Body of pancreas (tissue), 4 donors: Measurements from ENCODE around the gene FHL2. TPM values are rescaled to one million over a fixed set of nuclear protein-coding genes. Genes with fewer than 3 reads are reported as not detected.
A peak's percentile ranks its signal among the peaks of the same experiment; 100 is the strongest.

Experiments used
- ATAC-seq: fragments of 150-250 bp; one replicate; pipeline ENCODE4 v1.9.1; 2016
- DNase-seq, 4 donors: peaks; one replicate each; pipeline ENCODE4 v3.0.0-alpha.2; 2019
- H3K27ac ChIP-seq, 4 donors: fragments of 200-600 bp; sonication (generic); 1 replicate in 3 of 4; 2 replicates in 1 of 4; pipeline versions ENCODE4 v1.5.1 to v1.6.1; 2016 to 2019; ENCODE audit warnings: mild to moderate bottlenecking in 1 of 4, mixed read lengths in 1 of 4, moderate library complexity in 1 of 4
- H3K27me3 ChIP-seq, 2 donors: fragments of 200-600 bp; sonication (generic); one replicate each; pipeline ENCODE4 v1.6.0; 2016; ENCODE audit warnings: mild to moderate bottlenecking in 1 of 2
- H3K36me3 ChIP-seq, 2 donors: fragments of 200-600 bp; sonication (generic); replicated peaks in 1 of 2; 2 replicates each; pipeline ENCODE4 v1.5.1; 2016; ENCODE audit warnings: low read depth in 2 of 2; ENCODE audit not compliant: insufficient read depth in 1 of 2
- H3K4me1 ChIP-seq: fragments of 200-600 bp; sonication (generic); one replicate; pipeline ENCODE4 v1.6.0; 2016
- H3K4me3 ChIP-seq, 2 donors: fragments of 200-600 bp; sonication (generic); 1 replicate in 1 of 2; 2 replicates in 1 of 2; pipeline ENCODE4 v1.5.1; 2016 to 2019
- H3K9me3 ChIP-seq, 3 donors: fragments of 200-600 bp; sonication (generic); 1 replicate in 2 of 3; 2 replicates in 1 of 3; pipeline ENCODE4 v1.5.1; 2016
- POLR2A ChIP-seq, 3 donors: fragments of 450-650 bp; IDR thresholded peaks; one replicate each; pipeline ENCODE4 v1.6.1; 2016; ENCODE audit warnings: antibody characterized with exemption in 3 of 3, mild to moderate bottlenecking in 2 of 3
- WGBS, 2 donors: methylation state at CpG; one replicate each; pipeline ENCODE4 v1.1.5; 2017; 5-methylcytosine and 5-hydroxymethylcytosine counted together
- intact Hi-C: fragments of 100-400 bp; cut with DNase I; formaldehyde crosslinking; loops from one replicate; pipeline ENCODE4 v1.15.1; 2023
- total RNA-seq, 2 donors: library from RNA; depleted of rRNA; stranded (reverse); fragments of >200 nt; gene quantifications; one replicate each; pipeline ENCODE4 v1.1.0, GENCODE V29; 2016
- TF ChIP-seq, protein P1 (sequence below), 7 experiments: fragments of 450-650 bp in 4 of 7; fragments of 200-600 bp in 3 of 7; sonication (generic) in 3 of 7; IDR thresholded peaks; one replicate each; pipeline ENCODE4 v1.5.1; 2016 to 2019; ENCODE audit warnings: antibody characterized with exemption in 7 of 7

The FHL2 gene
- total RNA-seq, 2 donors from 2014 or later = 3.6 to 21.8 TPM

GRCh38 chr2:105431367-105432043, 32.7 kb upstream of the FHL2 start:
- Histone ChIP-seq H3K27ac (no peak overlapping the region), H3K27me3 (no peaks in the 10 kb centered on the region), H3K36me3 (no peaks in the 10 kb centered on the region), H3K4me1 (no peaks in the 10 kb centered on the region), H3K4me3 (no peak overlapping the region), H3K9me3 (no peaks in the 10 kb centered on the region)
- DNase-seq (peak in 1 of 4 donors; percentile 10), ATAC-seq (no peak)
- WGBS, 2 donors = 60 to 63% methylated on average over 4 of the region's 4 CpGs
- TF ChIP-seq, protein P1, sequence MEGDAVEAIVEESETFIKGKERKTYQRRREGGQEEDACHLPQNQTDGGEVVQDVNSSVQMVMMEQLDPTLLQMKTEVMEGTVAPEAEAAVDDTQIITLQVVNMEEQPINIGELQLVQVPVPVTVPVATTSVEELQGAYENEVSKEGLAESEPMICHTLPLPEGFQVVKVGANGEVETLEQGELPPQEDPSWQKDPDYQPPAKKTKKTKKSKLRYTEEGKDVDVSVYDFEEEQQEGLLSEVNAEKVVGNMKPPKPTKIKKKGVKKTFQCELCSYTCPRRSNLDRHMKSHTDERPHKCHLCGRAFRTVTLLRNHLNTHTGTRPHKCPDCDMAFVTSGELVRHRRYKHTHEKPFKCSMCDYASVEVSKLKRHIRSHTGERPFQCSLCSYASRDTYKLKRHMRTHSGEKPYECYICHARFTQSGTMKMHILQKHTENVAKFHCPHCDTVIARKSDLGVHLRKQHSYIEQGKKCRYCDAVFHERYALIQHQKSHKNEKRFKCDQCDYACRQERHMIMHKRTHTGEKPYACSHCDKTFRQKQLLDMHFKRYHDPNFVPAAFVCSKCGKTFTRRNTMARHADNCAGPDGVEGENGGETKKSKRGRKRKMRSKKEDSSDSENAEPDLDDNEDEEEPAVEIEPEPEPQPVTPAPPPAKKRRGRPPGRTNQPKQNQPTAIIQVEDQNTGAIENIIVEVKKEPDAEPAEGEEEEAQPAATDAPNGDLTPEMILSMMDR (IDR thresholded peaks at IDR 0.05) = no peak
- TF ChIP-seq POLR2A (IDR thresholded peaks at IDR 0.05) = no peak
- intact Hi-C loops = no loop called here

DNA sequence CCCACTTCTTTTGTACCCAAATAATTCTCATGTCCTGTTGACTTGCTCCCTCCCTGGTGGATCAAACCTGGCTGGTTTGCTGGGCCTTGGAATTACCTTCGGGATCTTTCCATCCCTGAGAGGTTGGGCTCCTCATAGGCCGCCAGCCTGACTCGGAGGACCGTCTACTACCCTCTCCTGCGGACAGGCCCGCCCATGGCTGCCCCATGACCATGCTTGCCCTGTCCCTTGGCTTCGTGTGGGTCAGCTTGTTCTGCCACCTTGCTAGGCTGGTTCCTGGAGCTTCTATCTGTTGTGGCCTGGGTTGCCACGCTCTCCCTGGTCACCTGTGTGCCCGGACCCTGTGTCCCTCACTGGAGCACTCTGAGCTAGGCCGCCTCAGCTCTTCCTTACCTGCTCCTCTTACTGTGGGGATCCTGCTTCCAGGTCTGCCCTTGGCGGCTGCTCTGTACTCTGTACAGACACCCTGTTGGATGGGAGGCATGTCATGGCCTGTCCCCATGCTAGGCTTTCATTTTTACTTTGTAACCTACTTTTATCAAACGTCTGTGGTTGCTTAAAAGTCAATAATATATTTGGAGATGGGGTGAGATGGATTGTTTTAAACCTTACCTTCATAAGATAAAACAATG, 29.7 kb upstream of the FHL2 start:
- DNase-seq (no peak), ATAC-seq (no peak)
- H3K27me3 ChIP-seq = no peaks in the 10 kb centered on the region
- no peak overlapping the region for H3K27ac ChIP-seq
- TF ChIP-seq, protein P1 (IDR thresholded peaks at IDR 0.05) = no peak
- TF ChIP-seq POLR2A (IDR thresholded peaks at IDR 0.05) = no peak
- H3K4me1 ChIP-seq = no peaks in the 10 kb centered on the region
- intact Hi-C loops = no loop called here
- no peak overlapping the region for H3K4me3 ChIP-seq
- WGBS, 2 donors = 73 to 76% methylated on average over 12 of the region's 12 CpGs
- H3K36me3 ChIP-seq = no peaks in the 10 kb centered on the region
- no peaks in the 10 kb centered on the region for H3K9me3 ChIP-seq

DNA sequence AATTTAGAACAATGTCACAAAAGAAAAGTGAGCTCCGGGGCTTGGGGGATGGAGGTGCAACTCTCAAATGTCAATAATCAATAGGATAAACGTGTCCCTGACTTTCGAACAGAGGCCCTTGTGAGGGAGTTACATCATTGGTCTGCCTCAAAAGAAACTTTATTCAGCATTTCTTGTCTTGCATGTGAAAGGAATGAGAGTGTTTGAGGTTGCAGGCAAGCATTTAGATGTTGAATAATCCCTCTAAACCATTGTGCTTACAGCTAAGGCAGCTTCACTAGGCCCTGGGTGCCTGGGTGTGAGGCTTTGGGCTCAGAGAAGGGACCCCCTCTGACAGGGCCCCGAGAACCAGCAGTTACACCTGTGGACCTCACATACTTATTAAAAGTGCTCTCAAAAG, 28.6 kb upstream of the FHL2 start:
- Histone ChIP-seq H3K9me3 (no peaks in the 10 kb centered on the region), H3K27me3 (no peaks in the 10 kb centered on the region), H3K27ac (no peak overlapping the region), H3K36me3 (no peaks in the 10 kb centered on the region), H3K4me1 (no peaks in the 10 kb centered on the region), H3K4me3 (no peak overlapping the region)
- TF ChIP-seq POLR2A (IDR thresholded peaks at IDR 0.05) = no peak
- TF ChIP-seq, protein P1 (IDR thresholded peaks at IDR 0.05) = no peak
- intact Hi-C loops = no loop called here
- DNase-seq = no peak
- 51 to 62% methylated on average over 4 of the region's 4 CpGs for WGBS, 2 donors
- no peak for ATAC-seq

GRCh38 chr2:105426626-105427292, 27.9 kb upstream of the FHL2 start:
- 58 to 62% methylated on average over 7 to 9 of the region's 9 CpGs for WGBS, 2 donors
- Histone ChIP-seq H3K4me1 (no peaks in the 10 kb centered on the region), H3K27me3 (no peaks in the 10 kb centered on the region), H3K27ac (no peak overlapping the region), H3K36me3 (no peaks in the 10 kb centered on the region), H3K4me3 (no peak overlapping the region), H3K9me3 (no peaks in the 10 kb centered on the region)
- TF ChIP-seq, protein P1 (IDR thresholded peaks at IDR 0.05) = no peak
- no peak for TF ChIP-seq POLR2A (IDR thresholded peaks at IDR 0.05)
- intact Hi-C loops = no loop called here
- ATAC-seq = no peak
- DNase-seq = no peak
